Fibroblast of skin of right quadriceps (primary cell): Measurements from ENCODE around the gene FANCM.

ENCODE experiments used
- DNase-seq: peaks from one replicate; pipeline ENCODE4 v3.0.0-alpha.2; 2013

FANCM gene

DNA sequence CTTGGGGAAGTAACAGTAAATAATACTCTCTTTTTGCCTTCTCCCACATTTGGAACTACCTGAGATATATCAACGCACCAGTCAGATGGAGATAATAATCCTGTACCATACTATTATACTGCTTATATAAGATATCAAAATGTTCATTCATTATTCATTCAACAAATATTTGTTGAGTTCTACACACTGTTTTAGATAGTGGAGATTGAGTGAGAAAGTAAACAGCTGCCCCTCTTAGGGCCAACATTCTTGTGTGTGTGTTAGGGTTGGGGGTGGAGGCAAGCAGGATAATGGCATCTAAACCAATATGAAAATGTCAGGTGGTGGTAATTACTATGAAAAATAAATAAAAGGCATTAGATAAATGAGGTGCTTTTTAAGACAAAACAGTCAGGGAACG is 103.3 kb downstream of the FANCM start:
- no peak for DNase-seq

DNA sequence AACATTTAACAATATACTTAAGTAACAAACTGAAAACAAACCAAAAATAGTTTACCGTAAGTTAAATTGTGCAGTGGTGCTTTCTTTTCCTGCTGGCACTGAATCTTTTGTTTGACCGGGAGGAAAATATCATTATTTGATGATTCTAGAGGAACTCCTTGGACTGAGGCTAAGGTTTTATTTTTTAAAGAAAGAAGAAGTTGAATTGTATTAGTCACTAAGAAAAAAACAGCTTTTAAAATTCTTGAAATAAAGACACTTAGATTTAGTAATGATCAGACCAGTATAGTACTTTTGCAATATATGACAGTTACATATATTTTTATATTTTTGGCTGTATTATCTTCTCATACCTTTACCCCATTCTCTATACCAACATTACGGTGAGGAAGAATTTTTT is 107.0 kb downstream of the FANCM start:
- no peak for DNase-seq

DNA sequence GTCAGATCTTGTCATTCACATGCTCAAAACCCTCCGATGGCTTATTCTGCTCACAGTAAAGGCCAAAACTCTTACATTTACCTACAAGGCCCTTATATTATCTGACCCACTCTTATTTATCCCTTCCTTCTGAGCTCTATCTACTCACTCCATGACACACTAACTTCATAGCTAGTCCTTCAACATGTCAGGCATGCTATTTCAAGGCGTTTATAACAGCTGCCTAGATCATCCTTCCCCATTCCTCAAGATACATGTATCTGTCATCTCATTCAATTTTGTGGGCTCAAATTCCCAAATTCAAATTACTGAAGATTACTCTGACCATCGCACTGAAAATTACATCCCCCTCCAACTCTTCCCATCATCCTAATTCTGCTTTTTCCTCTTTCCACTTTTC is 110.4 kb downstream of the FANCM start:
- DNase-seq, result no peak

DNA sequence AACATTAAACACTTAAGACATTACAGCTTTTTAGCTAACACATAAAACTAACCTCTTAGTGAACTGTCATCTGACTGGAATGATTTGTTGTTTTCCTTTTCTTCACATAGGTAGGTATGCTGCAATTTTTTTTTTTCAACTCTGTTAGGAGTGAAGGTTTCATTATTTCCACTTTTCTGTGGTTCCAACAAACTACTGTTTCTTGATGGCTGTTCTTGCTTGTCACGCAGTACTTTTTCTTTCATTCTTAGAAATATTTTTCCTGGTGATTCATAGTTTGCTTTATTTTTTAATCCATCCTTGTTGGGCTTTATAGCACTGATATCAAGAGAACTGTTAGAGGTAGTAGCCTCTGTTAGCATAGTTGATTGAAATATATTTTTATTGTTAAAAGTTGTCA is 111.0 kb downstream of the FANCM start:
- no peak for DNase-seq

DNA sequence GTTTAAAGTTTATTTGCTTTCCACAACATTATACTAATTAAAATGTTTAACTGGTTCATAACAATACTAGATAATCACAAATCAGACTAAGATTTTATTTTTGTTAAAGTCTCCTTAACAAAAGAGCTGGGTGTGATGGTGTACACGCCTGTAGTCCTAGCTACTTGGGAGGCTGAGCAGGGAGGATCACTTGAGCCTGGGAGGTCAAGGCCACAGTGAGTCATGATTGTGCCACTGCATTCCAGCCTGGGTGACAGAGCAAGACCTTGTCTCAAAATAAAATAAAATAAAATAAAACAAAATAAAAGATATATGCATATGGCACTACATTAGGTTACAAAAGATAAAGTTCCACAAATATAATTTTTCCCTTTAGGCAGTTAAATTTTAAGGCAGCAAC is 111.7 kb downstream of the FANCM start:
- DNase-seq, result no peak

DNA sequence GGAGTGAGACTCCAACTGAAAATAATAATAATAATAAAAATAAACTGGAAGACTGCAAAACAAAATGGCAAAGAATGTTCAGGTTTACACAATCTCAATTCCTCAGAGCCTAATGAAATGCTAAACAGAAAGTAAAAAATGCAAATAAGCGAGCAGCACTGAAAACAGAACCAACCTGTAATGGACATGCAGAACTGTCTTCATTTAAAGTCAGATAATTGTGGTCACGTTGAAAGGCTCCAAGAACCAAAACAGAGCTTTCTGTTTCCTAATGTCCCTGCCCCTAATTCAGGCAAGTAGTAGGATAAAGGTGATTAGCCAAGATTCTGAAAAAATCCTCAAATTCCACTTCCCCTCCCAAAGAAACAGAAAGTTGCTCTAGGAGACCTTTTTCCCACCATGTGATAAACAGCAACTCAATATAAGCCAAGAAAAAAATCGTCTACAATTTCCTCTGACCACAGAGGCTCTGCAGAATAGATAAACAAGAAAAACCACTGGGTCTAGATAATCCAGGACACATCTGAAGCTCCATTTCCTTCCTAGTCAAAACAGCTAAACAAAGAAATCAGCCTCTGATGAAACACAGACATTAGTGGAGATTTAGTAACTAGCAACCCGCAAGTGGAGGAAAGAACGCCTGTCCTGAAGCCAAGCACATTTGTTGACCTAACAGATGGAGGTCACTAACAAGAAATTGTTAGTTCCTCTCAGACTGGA is 114.3 kb downstream of the FANCM start:
- peak; percentile 57 for DNase-seq
